PC-3 (cell line): ENCODE measurements around the gene SLC17A6. TPM values are rescaled to one million over a fixed set of nuclear protein-coding genes. Genes with fewer than 3 reads are reported as not detected.

Experiments used
- ATAC-seq: fragments of 200-7000 bp; cut with Tn5 transposase; 2 replicates; pipeline ENCODE4 v1.9.1; 2020; ENCODE audit warnings: mild to moderate bottlenecking, moderate library complexity
- BruUV-seq: library from RNA; stranded (reverse); fragments of 400-500 nt; replicated peaks from 2 replicates; lab custom pipeline; 2021; lab: Mats Ljungman, UMichigan
- CTCF ChIA-PET: fragments of 300-600 bp; sonication (Branson Sonifier 250); formaldehyde crosslinking; loops from one replicate; lab custom pipeline; 2022; ENCODE audit warnings: antibody characterized with exemption; lab: Charles Lee
- POLR2A ChIA-PET: fragments of 300-600 bp; sonication (Branson Sonifier 250); formaldehyde crosslinking; loops from one replicate; lab custom pipeline; 2022; ENCODE audit warnings: antibody characterized with exemption; ENCODE audit not compliant: unreplicated experiment; lab: Charles Lee
- DNase-seq: peaks from one replicate; pipeline ENCODE4 v3.0.0-alpha.2; 2015
- H2AFZ ChIP-seq: fragments of 300-600 bp; sonication (generic); 2 replicates; pipeline ENCODE4 v1.6.0; 2016; ENCODE audit warnings: antibody characterized with exemption, low read length
- H3F3A ChIP-seq: fragments of 300-600 bp; sonication (generic); one replicate; pipeline ENCODE4 v1.6.0; 2017; ENCODE audit warnings: antibody characterized with exemption, low read length, control low read depth, mild to moderate bottlenecking; ENCODE audit not compliant: unreplicated experiment
- H3K27ac ChIP-seq: fragments of 300-600 bp; sonication (generic); 2 replicates; pipeline ENCODE4 v1.5.1; 2016; ENCODE audit warnings: mild to moderate bottlenecking, low read length
- H3K27me3 ChIP-seq: fragments of 300-600 bp; sonication (generic); 2 replicates; pipeline ENCODE4 v1.6.1; 2016; ENCODE audit warnings: low read length, mixed read lengths
- H3K36me3 ChIP-seq: fragments of 300-600 bp; sonication (generic); 2 replicates; pipeline ENCODE4 v1.6.1; 2016; ENCODE audit warnings: low read depth, mixed run types, low read length, mixed read lengths
- H3K4me1 ChIP-seq: fragments of 300-600 bp; sonication (generic); 2 replicates; pipeline ENCODE4 v1.5.1; 2016; ENCODE audit warnings: low read length; ENCODE audit not compliant: insufficient read depth
- H3K4me2 ChIP-seq: fragments of 300-600 bp; sonication (generic); 2 replicates; pipeline ENCODE4 v1.6.0; 2016; ENCODE audit warnings: low read length
- H3K4me3 ChIP-seq: fragments of 300-600 bp; sonication (generic); 2 replicates; pipeline ENCODE4 v1.5.1; 2016; ENCODE audit warnings: mild to moderate bottlenecking, low read length, mixed read lengths
- H3K79me2 ChIP-seq: fragments of 300-600 bp; sonication (generic); 2 replicates; pipeline ENCODE4 v1.6.1; 2017; ENCODE audit warnings: low read length, mixed read lengths
- H3K9ac ChIP-seq: fragments of 300-600 bp; sonication (generic); 2 replicates; pipeline ENCODE4 v1.6.0; 2016; ENCODE audit warnings: mild to moderate bottlenecking, low read length
- H3K9me2 ChIP-seq: fragments of 300-600 bp; sonication (generic); replicated peaks from 2 replicates; pipeline ENCODE4 v1.6.1; 2016; ENCODE audit warnings: mixed run types, low read length, mixed read lengths
- H3K9me3 ChIP-seq: fragments of 300-600 bp; sonication (generic); 2 replicates; pipeline ENCODE4 v1.6.1; 2016; ENCODE audit warnings: low read length, mixed read lengths
- H4K20me1 ChIP-seq: fragments of 300-600 bp; sonication (generic); 2 replicates; pipeline ENCODE4 v1.6.1; 2016; ENCODE audit warnings: low read length, mixed read lengths
- CTCF ChIP-seq: fragments of 300-600 bp; sonication (generic); conservative IDR thresholded peaks from 2 replicates; pipeline ENCODE4 v1.5.1; 2017; ENCODE audit warnings: antibody characterized with exemption, low read depth, mild to moderate bottlenecking, low read length
- EZH2 ChIP-seq: fragments of 300-600 bp; sonication (generic); IDR thresholded peaks from one replicate; pipeline ENCODE4 v1.6.1; 2017; ENCODE audit warnings: antibody characterized with exemption, mild to moderate bottlenecking, low read length; ENCODE audit not compliant: unreplicated experiment
- EZH2phosphoT487 ChIP-seq: fragments of 300-600 bp; sonication (generic); IDR thresholded peaks from 2 replicates; pipeline ENCODE4 v1.6.1; 2018; ENCODE audit warnings: mild to moderate bottlenecking, antibody characterized with exemption, low read length, borderline replicate concordance
- intact Hi-C: fragments of 100-400 bp; cut with micrococcal nuclease; formaldehyde crosslinking; loops from 2 replicates; pipeline ENCODE4 v1.9.0; 2023
- total RNA-seq: library from RNA; depleted of rRNA; stranded (reverse); fragments of >200 nt; gene quantifications from 2 replicates; pipeline ENCODE4 v1.2.3, GENCODE V29; 2014

SLC17A6 gene
- total RNA-seq, 1 experiment from 2014 or later = not detected

- Histone ChIP-seq H3K9me2 (no peaks in the 10 kb centered on the region), H3K4me1 (no peaks in the 10 kb centered on the region), H3K36me3 (no peaks in the 10 kb centered on the region), H3K9me3 (no peaks in the 10 kb centered on the region), H4K20me1 (no peaks in the 10 kb centered on the region), H3K9ac (no peak overlapping the region), H3K27ac (no peak overlapping the region), H3K27me3 (peaks cover 21% of the 10 kb centered on the region), H2AFZ (no peak overlapping the region), H3F3A (no peaks in the 10 kb centered on the region), H3K79me2 (no peaks in the 10 kb centered on the region), H3K4me3 (no peak overlapping the region), H3K4me2 (no peak overlapping the region)
- TF ChIP-seq CTCF (no peak), EZH2phosphoT487 (no peak), EZH2 (no peak)
- intact Hi-C loops = no loop called here
- ChIA-PET CTCF (no interaction called here), POLR2A (no interaction called here)
- no peak for DNase-seq
- BruUV-seq = no TSS peak
- no peak for ATAC-seq
These were observed 69.7 kb downstream of the SLC17A6 start for GRCh38 chr11:22407921-22408320.

GRCh38 chr11:22415476-22415875, 77.3 kb downstream of the SLC17A6 start:
- ChIA-PET CTCF (no interaction called here), POLR2A (no interaction called here)
- Histone ChIP-seq H2AFZ (no peak overlapping the region), H3K36me3 (no peaks in the 10 kb centered on the region), H3K27me3 (peaks cover 12% of the 10 kb centered on the region), H3K9me3 (no peaks in the 10 kb centered on the region), H3K4me2 (no peak overlapping the region), H3K4me1 (no peaks in the 10 kb centered on the region), H3K9me2 (no peaks in the 10 kb centered on the region), H3F3A (no peaks in the 10 kb centered on the region), H3K27ac (no peak overlapping the region), H3K4me3 (no peak overlapping the region), H3K79me2 (no peaks in the 10 kb centered on the region), H3K9ac (no peak overlapping the region), H4K20me1 (no peaks in the 10 kb centered on the region)
- ATAC-seq = no peak
- intact Hi-C loops = no loop called here
- DNase-seq = no peak
- no peak for TF ChIP-seq EZH2
- no peak for TF ChIP-seq EZH2phosphoT487
- TF ChIP-seq CTCF = no peak
- no TSS peak for BruUV-seq

- Histone ChIP-seq H3K9me2 (no peaks in the 10 kb centered on the region), H3F3A (no peaks in the 10 kb centered on the region), H3K79me2 (no peaks in the 10 kb centered on the region), H3K9ac (no peak overlapping the region), H3K27ac (no peak overlapping the region), H3K27me3 (peaks cover 4% of the 10 kb centered on the region; the same call in 1 of the 2 replicates), H3K4me1 (no peaks in the 10 kb centered on the region), H3K9me3 (no peaks in the 10 kb centered on the region), H3K4me3 (no peak overlapping the region), H3K4me2 (no peak overlapping the region), H4K20me1 (no peaks in the 10 kb centered on the region), H2AFZ (no peak overlapping the region), H3K36me3 (no peaks in the 10 kb centered on the region)
- POLR2A ChIA-PET = no interaction called here
- no peak for ATAC-seq
- no peak for DNase-seq
- CTCF ChIA-PET = no interaction called here
- TF ChIP-seq EZH2 (no peak), CTCF (no peak), EZH2phosphoT487 (no peak)
- intact Hi-C loops = no loop called here
- no TSS peak for BruUV-seq
These were observed 78.3 kb downstream of the SLC17A6 start for GRCh38 chr11:22416462-22416861.
